Fibroblast of mammary gland (primary cell): ENCODE measurements around the gene SNX9.
A peak's percentile ranks its signal among the peaks of the same experiment; 100 is the strongest.

ENCODE experiments used
- DNase-seq: peaks from one replicate; pipeline ENCODE4 v3.0.0-alpha.2; 2010; ENCODE audit warnings: low read depth
- H3K4me3 ChIP-seq: 2 replicates; pipeline ENCODE4 v1.5.1; 2011; ENCODE audit warnings: low read depth, mild to moderate bottlenecking, low read length, moderate library complexity; ENCODE audit not compliant: control insufficient read depth
- TF ChIP-seq, protein P1 (sequence below): conservative IDR thresholded peaks from 2 replicates; pipeline ENCODE4 v1.5.1; 2011; ENCODE audit warnings: low read depth, low read length, inconsistent platforms; ENCODE audit not compliant: control insufficient read depth, insufficient read depth

SNX9 gene

DNA sequence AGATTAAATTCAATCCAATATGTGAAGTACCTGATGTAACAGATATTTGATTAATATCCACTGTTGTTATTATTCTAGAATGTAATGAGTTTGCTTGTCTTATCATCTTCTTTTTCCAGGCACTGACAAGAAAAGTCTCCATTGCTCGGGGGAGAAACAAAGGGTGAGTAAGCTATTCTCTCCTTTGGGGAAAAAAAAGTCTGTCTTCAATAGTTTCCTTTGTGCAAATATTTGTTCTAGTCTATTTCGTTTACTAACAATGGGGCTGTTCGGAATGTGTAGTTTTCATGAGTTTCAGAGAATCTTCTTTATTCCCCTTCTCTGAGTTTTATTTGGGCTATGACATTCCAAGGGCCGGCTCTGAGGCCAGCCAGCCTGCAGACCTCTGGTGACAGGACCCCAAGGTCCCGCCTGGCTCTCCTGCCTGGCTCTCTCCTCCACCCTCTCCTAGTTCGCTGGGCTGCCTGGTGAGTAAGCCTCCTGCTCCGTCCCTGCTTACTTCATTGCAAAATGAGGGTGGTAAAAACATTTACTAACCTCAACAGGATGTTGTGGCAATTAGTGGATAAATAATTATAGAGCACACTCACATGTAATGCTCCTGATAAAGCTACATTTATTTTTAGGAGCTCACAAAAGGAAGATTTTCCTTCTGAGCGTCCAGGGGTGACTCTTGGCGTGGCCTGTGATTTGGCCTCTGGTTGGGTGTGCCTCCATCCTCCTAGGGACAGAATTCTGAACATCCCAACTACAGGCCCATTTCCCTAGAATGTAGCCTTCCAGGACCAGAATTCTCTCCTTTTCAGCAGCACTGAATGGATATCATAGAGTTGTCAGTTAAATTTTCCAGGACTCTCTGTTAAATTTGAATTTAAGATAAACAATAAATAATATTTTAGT lies 43.1 kb upstream of the SNX9 start:
- TF ChIP-seq, protein P1, sequence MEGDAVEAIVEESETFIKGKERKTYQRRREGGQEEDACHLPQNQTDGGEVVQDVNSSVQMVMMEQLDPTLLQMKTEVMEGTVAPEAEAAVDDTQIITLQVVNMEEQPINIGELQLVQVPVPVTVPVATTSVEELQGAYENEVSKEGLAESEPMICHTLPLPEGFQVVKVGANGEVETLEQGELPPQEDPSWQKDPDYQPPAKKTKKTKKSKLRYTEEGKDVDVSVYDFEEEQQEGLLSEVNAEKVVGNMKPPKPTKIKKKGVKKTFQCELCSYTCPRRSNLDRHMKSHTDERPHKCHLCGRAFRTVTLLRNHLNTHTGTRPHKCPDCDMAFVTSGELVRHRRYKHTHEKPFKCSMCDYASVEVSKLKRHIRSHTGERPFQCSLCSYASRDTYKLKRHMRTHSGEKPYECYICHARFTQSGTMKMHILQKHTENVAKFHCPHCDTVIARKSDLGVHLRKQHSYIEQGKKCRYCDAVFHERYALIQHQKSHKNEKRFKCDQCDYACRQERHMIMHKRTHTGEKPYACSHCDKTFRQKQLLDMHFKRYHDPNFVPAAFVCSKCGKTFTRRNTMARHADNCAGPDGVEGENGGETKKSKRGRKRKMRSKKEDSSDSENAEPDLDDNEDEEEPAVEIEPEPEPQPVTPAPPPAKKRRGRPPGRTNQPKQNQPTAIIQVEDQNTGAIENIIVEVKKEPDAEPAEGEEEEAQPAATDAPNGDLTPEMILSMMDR = no peak
- no peak overlapping the region for H3K4me3 ChIP-seq
- peak; percentile 61 for DNase-seq

DNA sequence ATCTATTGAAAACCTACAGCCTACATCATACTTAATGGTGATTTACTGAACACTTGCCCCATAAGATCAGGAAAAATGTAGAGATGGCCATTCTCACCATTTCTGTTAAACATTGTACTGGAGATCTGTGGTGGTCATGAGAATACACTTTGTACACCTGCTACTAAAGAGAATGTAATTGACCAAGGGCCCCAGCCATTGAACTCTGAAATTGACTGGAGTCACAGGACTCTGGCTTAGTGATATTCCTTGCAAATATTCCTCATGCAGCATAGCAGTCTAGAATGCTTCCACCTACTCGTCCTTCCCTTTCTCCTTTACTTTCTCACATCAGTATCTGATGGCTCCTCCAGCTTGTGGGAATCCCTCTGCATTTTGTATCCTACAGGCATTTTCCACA lies 37.4 kb upstream of the SNX9 start:
- no peak for DNase-seq
- TF ChIP-seq, protein P1 = no peak
- no peak overlapping the region for H3K4me3 ChIP-seq

DNA sequence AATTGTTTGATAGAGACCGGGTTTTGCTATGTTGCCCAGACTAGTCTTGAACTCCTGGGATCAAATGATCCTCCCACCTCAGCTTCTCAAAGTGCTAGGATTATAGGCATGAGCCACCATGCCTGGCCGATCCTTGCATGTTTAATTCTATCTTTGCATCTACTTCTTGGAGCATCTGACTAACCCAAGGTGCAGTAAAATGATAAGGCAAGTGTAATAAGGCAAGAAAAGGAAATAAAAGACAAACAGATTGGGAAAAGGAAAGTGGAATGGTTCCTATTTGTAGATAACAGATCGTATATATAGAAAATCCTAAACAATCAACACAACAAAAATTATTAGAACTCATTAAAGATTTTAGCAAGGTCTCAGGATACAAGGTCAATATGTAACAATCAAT lies 36.8 kb upstream of the SNX9 start:
- TF ChIP-seq, protein P1 = no peak
- H3K4me3 ChIP-seq = no peak overlapping the region

DNA sequence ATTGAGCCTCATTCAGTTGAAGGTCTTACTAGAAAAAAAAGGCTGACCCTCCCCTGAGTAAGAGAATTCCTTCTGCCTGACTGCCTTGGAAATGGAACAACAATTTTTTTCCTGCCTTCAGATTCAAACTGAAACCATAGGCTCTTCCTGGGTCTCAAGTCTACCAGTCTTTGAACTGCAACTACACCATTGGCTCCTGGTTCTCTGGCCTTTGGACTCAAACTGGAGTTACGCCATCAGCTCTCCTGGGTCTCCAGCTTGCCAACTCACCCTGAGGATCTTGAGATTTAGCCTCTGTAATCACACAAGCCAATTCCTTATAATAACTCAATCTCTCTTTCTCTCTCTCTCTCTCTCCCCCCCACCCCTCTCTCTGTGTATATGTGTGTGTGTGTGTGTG lies 36.0 kb upstream of the SNX9 start:
- peak; percentile 80 for DNase-seq
- no peak overlapping the region for H3K4me3 ChIP-seq
- TF ChIP-seq, protein P1 = no peak

More for the DNA sequence above, 36.8 kb upstream of the SNX9 start:
- no peak for DNase-seq

DNA sequence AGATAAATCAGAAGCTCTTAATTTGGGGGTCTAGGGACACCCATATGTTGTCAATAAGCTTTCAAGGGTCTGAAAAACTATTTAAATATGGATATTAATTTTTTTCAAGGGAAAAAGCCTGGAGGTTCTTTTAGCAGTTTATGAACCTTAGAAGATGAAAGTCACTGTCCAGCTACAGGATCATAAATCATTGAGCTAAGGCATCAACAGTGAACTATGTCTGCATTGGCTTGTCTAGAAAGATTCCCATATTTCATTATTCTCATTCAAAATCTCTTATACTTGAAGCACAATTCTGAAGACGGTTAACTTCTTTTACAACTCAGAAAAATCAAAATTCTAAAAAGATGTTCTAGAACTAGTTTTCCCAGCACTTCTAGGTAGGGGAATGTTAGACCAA lies 34.9 kb upstream of the SNX9 start:
- no peak overlapping the region for H3K4me3 ChIP-seq
- TF ChIP-seq, protein P1 = no peak
- DNase-seq = no peak

DNA sequence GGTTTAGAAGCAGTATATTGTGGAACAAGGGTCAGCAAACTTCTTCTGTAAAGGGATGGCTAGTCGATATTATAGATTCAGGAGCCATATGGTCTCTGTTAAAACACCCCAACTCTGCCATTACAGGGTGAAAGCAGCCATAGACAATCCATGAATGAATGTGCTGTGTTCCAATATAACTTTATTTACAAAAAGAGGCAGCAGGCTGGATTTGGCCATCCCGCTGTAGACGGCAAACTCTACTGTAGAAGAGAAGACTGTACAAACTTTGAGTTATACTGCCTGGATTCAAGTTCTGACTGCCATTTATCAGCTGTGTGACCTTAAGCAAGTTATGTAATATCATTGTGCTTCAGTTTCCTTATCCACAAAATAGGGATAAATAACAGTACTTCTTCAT lies 33.7 kb upstream of the SNX9 start:
- H3K4me3 ChIP-seq = no peak overlapping the region
- TF ChIP-seq, protein P1 = no peak
- no peak for DNase-seq
